Activated CD4-positive, alpha-beta T cell treated with anti-CD3 and anti-CD28 coated beads, Interleukin-2, Interleukin-4, amounts not matched to agents 100 ng/mL and 50 ng/mL, durations not matched to agents 16 hours and 8 hours (primary cell): ENCODE results near the gene NOX5.

Experiments
- DNase-seq: peaks from one replicate; pipeline ENCODE4 v3.0.0-alpha.2; 2020; ENCODE audit warnings: low spot score

NOX5 gene

GRCh38 chr15:69018951-69019350 lies 4.5 kb downstream of the NOX5 start:
- DNase-seq = no peak

- DNase-seq = no peak
Observed at GRCh38 chr15:69021895-69022294, 7.4 kb downstream of the NOX5 start.

- no peak for DNase-seq
Observed at GRCh38 chr15:69025320-69025719, 10.8 kb downstream of the NOX5 start.

- no peak for DNase-seq
Observed at GRCh38 chr15:69026355-69026754, 11.9 kb downstream of the NOX5 start.

- DNase-seq = no peak
Observed at GRCh38 chr15:69027976-69028518, 13.6 kb downstream of the NOX5 start.

- DNase-seq = peak; percentile 49
Observed at GRCh38 chr15:69031013-69032001, 16.8 kb downstream of the NOX5 start.

- no peak for DNase-seq
Observed at GRCh38 chr15:69032031-69032430, 17.5 kb downstream of the NOX5 start.

- DNase-seq = no peak
Observed at GRCh38 chr15:69032703-69033373, 18.3 kb downstream of the NOX5 start.

GRCh38 chr15:69034352-69034751 lies 19.9 kb downstream of the NOX5 start:
- peak; percentile 62 for DNase-seq

GRCh38 chr15:69035205-69035917 lies 20.9 kb downstream of the NOX5 start:
- DNase-seq = no peak

- no peak for DNase-seq
Observed at GRCh38 chr15:69035918-69036258, 21.4 kb downstream of the NOX5 start.

GRCh38 chr15:69036826-69037225 lies 22.3 kb downstream of the NOX5 start:
- no peak for DNase-seq

- DNase-seq = no peak
Observed at GRCh38 chr15:69037482-69037881, 23.0 kb downstream of the NOX5 start.

- DNase-seq = no peak
Observed at GRCh38 chr15:69037977-69038376, 23.5 kb downstream of the NOX5 start.

- no peak for DNase-seq
Observed at GRCh38 chr15:69038508-69038907, 24.0 kb downstream of the NOX5 start.

GRCh38 chr15:69039516-69040225 lies 25.2 kb downstream of the NOX5 start:
- DNase-seq = no peak

- DNase-seq = no peak
Observed at GRCh38 chr15:69042531-69042930, 28.0 kb downstream of the NOX5 start.

- DNase-seq = no peak
Observed at GRCh38 chr15:69045802-69046201, 31.3 kb downstream of the NOX5 start.

- DNase-seq = no peak
Observed at GRCh38 chr15:69046781-69047180, 32.3 kb downstream of the NOX5 start.

GRCh38 chr15:69049976-69050375 lies 35.5 kb downstream of the NOX5 start:
- DNase-seq = no peak

- no peak for DNase-seq
Observed at GRCh38 chr15:69055251-69055650, 40.8 kb downstream of the NOX5 start.

- no peak for DNase-seq
Observed at GRCh38 chr15:69056365-69056764, 41.9 kb downstream of the NOX5 start.
